ENCODE measurements around the gene C6orf62. TPM values are rescaled to one million over a fixed set of nuclear protein-coding genes. Genes with fewer than 3 reads are reported as not detected.

The C6orf62 gene
- total RNA-seq, 1 donor from 2014 or later = 85.0 TPM

DNA sequence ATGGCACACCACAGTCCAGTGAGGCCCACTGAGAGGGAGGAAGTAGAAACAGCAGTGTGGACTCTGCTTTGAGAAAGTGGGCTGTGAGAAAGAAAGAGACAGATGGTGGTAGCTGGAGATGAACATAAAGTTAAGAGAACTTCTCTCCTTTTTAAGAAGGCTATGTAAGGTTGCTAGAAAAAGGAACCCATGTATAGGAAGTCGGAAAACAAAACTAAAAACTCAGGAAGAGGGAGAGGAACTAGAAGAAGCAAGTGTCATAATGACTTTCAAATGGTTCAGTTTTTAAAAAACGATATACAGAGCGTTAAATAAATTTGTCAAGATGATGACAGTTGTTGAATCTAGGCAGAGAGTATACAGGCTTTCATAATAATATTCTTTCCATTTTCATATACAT is 30.3 kb upstream of the C6orf62 start:
- Mint-ChIP-seq H3K9me3 (no peaks in the 10 kb centered on the region), H3K4me3 (no peak overlapping the region), H3K27ac (ENCODE audit: unreplicated experiment) (no peak overlapping the region), H3K36me3 (ENCODE audit: low read depth) (no peaks in the 10 kb centered on the region), H3K4me1 (no peaks in the 10 kb centered on the region), H3K27me3 (ENCODE audit: low read depth) (peaks cover 3% of the 10 kb centered on the region)
- TF ChIP-seq, protein P1, sequence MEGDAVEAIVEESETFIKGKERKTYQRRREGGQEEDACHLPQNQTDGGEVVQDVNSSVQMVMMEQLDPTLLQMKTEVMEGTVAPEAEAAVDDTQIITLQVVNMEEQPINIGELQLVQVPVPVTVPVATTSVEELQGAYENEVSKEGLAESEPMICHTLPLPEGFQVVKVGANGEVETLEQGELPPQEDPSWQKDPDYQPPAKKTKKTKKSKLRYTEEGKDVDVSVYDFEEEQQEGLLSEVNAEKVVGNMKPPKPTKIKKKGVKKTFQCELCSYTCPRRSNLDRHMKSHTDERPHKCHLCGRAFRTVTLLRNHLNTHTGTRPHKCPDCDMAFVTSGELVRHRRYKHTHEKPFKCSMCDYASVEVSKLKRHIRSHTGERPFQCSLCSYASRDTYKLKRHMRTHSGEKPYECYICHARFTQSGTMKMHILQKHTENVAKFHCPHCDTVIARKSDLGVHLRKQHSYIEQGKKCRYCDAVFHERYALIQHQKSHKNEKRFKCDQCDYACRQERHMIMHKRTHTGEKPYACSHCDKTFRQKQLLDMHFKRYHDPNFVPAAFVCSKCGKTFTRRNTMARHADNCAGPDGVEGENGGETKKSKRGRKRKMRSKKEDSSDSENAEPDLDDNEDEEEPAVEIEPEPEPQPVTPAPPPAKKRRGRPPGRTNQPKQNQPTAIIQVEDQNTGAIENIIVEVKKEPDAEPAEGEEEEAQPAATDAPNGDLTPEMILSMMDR (conservative IDR thresholded peaks at IDR 0.05) = no peak
- DNase-seq (ENCODE audit: low read depth, low spot score) = no peak

GRCh38 chr6:24744911-24745310 is 26.0 kb upstream of the C6orf62 start:
- Mint-ChIP-seq H3K4me1 (no peaks in the 10 kb centered on the region), H3K27ac (ENCODE audit: unreplicated experiment) (no peak overlapping the region), H3K9me3 (no peaks in the 10 kb centered on the region), H3K36me3 (ENCODE audit: low read depth) (no peaks in the 10 kb centered on the region), H3K4me3 (no peak overlapping the region), H3K27me3 (ENCODE audit: low read depth) (no peaks in the 10 kb centered on the region)
- no peak for DNase-seq (ENCODE audit: low read depth, low spot score)
- TF ChIP-seq, protein P1 (conservative IDR thresholded peaks at IDR 0.05) = no peak

DNA sequence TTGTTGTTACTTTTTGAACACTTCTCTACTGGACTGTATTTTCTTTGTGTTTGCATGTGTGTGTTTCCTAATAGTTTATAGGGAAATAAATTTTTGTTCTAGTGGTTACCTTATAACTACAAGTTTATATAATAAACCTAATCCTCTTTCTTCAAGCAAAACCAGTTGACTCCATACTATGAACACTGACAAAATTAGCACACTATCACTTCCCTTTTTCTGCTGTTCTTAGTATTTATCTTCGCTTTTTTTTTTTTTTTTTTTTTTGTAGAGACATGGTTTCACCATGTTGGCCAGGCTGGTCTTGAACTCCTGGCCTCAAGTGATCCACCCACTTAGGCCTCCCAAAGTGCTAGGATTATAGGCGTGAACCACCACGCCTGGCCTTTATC is 25.0 kb upstream of the C6orf62 start:
- TF ChIP-seq, protein P1 (conservative IDR thresholded peaks at IDR 0.05) = no peak
- Mint-ChIP-seq H3K27ac (ENCODE audit: unreplicated experiment) (no peak overlapping the region), H3K36me3 (ENCODE audit: low read depth) (no peaks in the 10 kb centered on the region), H3K27me3 (ENCODE audit: low read depth) (no peaks in the 10 kb centered on the region), H3K4me1 (no peaks in the 10 kb centered on the region), H3K4me3 (no peak overlapping the region), H3K9me3 (no peaks in the 10 kb centered on the region)
- no peak for DNase-seq (ENCODE audit: low read depth, low spot score)

GRCh38 chr6:24743265-24743943 is 24.4 kb upstream of the C6orf62 start:
- Mint-ChIP-seq H3K9me3 (no peaks in the 10 kb centered on the region), H3K27me3 (ENCODE audit: low read depth) (no peaks in the 10 kb centered on the region), H3K36me3 (ENCODE audit: low read depth) (no peaks in the 10 kb centered on the region), H3K4me3 (no peak overlapping the region), H3K4me1 (no peaks in the 10 kb centered on the region), H3K27ac (ENCODE audit: unreplicated experiment) (no peak overlapping the region)
- TF ChIP-seq, protein P1 (conservative IDR thresholded peaks at IDR 0.05) = no peak
- DNase-seq (ENCODE audit: low read depth, low spot score) = no peak

DNA sequence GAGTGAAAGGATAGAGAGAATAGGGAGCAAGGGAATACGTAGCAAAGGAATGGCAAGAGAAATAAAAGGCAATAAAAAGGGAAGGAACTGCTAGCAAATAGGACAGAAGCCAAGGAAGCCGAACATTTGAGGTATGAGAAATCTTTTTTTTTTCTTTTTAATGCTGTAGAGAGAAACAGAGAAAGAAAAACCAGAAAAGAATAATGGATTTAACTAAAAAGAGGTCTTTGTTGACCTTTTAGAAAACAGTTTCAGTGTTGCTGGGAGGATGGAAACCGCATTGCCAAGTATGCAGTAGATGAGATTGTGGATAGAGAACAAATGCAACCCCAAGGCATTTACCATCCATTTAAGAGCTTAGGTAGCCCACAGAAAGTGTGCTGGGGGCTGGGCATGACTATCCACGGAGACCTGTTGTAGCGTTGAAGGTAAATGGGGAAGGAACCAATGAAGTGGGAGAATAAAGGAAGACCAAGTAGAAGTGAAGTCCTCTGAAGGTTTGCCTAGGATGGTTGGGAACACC is 23.3 kb upstream of the C6orf62 start:
- H3K4me3 Mint-ChIP-seq = no peak overlapping the region
- no peaks in the 10 kb centered on the region for H3K4me1 Mint-ChIP-seq
- no peaks in the 10 kb centered on the region for H3K9me3 Mint-ChIP-seq

More for the DNA sequence above, 23.3 kb upstream of the C6orf62 start:
- no peaks in the 10 kb centered on the region for H3K27me3 Mint-ChIP-seq (ENCODE audit: low read depth)
- DNase-seq (ENCODE audit: low read depth, low spot score) = no peak
- H3K27ac Mint-ChIP-seq (ENCODE audit: unreplicated experiment) = no peak overlapping the region
- no peaks in the 10 kb centered on the region for H3K36me3 Mint-ChIP-seq (ENCODE audit: low read depth)
- TF ChIP-seq, protein P1 (conservative IDR thresholded peaks at IDR 0.05) = no peak
